Sigmoid colon (tissue), 4 donors: ENCODE measurements around the gene INTS6.

ENCODE experiments used
- CTCF ChIP-seq, 4 experiments: fragments of 450-650 bp in 3 of 4; fragments of 200-600 bp in 1 of 4; IDR thresholded peaks; one replicate each; pipeline ENCODE4 v1.5.1; 2016 to 2019; ENCODE audit warnings: antibody characterized with exemption in 4 of 4, mild to moderate bottlenecking in 3 of 4, moderate library complexity in 2 of 4
- POLR2A ChIP-seq, 2 donors: fragments of 450-650 bp; IDR thresholded peaks; one replicate each; pipeline ENCODE4 v1.6.1; 2016; ENCODE audit warnings: antibody characterized with exemption in 2 of 2, mild to moderate bottlenecking in 2 of 2, moderate library complexity in 2 of 2
- POLR2AphosphoS5 ChIP-seq, 4 donors: sonication (generic); formaldehyde crosslinking; IDR thresholded peaks; one replicate each; pipeline ENCODE4 v1.6.1; 2017; ENCODE audit warnings: antibody characterized with exemption in 4 of 4

GRCh38 chr13:51477149-51477548 is 24.3 kb upstream of the INTS6 start:
- TF ChIP-seq CTCF (IDR thresholded peaks at IDR 0.05) (no peak), POLR2A (IDR thresholded peaks at IDR 0.05) (no peak), POLR2AphosphoS5 (IDR thresholded peaks at IDR 0.05) (no peak)
